GM13976 (cell line): ENCODE measurements around the gene PI16.
"Not testable (repeated sequence)": the region's sequence is repeated elsewhere in the genome, so short reads cannot be mapped to it uniquely, and the experiment has no call there.

ENCODE experiments used
- DNase-seq: peaks from one replicate; pipeline ENCODE4 v3.0.0; 2012; ENCODE audit warnings: low spot score
- CTCF ChIP-seq: IDR thresholded peaks from 2 replicates; pipeline ENCODE4 v1.5.1; 2012; ENCODE audit warnings: borderline replicate concordance, mild to moderate bottlenecking; ENCODE audit not compliant: insufficient read depth; ENCODE audit errors: extremely low read depth, missing control alignments, control extremely low read depth
- in situ Hi-C: fragments of 300-500 bp; cut with MboI; formaldehyde crosslinking; loops from one replicate; pipeline ENCODE4 v1.12.0; 2022; ENCODE audit warnings: low sequenced_read_pairs, mixed read lengths, inconsistent platforms; ENCODE audit not compliant: unreplicated experiment

PI16 gene

GRCh38 chr6:36985417-36985807, 30.9 kb downstream of the PI16 start:
- DNase-seq, result no peak
- in situ Hi-C loops, result no loop called here

GRCh38 chr6:36985808-36986703, 31.5 kb downstream of the PI16 start, which contains the start of gene MTCH1:
TSS of gene MTCH1 (minus strand) at chr6:36986196. CDS start at chr6:36986173, 23 bp downstream.
- peak; percentile 98 for DNase-seq
- in situ Hi-C loops, result no loop called here
- no peak for TF ChIP-seq CTCF

More at GRCh38 chr6:36985417-36985807, 30.9 kb downstream of the PI16 start:
- TF ChIP-seq CTCF, result no peak

DNA sequence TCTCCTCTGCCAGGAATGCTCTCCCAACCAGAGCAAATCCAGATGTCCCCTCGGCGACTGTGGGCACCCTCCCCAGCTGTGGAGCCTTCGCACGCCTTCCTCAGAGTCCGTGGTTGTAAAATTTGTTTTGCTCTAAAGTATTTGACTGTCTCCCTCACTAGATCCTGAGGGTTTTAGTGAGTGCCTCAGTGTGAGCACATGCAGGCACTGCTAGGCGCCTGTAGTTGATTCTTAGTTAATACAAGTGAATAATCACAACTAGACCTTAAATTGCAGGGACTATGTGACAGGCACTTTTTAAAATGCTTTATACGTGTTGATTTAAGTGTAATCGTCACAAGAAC, 32.1 kb downstream of the PI16 start:
- in situ Hi-C loops, result no loop called here
- TF ChIP-seq CTCF, result no peak
- DNase-seq, result no peak

GRCh38 chr6:36989264-36989663, 34.7 kb downstream of the PI16 start:
- in situ Hi-C loops, result no loop called here
- no peak for DNase-seq
- no peak for TF ChIP-seq CTCF

GRCh38 chr6:36990401-36990800, 35.9 kb downstream of the PI16 start:
- in situ Hi-C loops, DNase-seq: not testable (repeated sequence)

DNA sequence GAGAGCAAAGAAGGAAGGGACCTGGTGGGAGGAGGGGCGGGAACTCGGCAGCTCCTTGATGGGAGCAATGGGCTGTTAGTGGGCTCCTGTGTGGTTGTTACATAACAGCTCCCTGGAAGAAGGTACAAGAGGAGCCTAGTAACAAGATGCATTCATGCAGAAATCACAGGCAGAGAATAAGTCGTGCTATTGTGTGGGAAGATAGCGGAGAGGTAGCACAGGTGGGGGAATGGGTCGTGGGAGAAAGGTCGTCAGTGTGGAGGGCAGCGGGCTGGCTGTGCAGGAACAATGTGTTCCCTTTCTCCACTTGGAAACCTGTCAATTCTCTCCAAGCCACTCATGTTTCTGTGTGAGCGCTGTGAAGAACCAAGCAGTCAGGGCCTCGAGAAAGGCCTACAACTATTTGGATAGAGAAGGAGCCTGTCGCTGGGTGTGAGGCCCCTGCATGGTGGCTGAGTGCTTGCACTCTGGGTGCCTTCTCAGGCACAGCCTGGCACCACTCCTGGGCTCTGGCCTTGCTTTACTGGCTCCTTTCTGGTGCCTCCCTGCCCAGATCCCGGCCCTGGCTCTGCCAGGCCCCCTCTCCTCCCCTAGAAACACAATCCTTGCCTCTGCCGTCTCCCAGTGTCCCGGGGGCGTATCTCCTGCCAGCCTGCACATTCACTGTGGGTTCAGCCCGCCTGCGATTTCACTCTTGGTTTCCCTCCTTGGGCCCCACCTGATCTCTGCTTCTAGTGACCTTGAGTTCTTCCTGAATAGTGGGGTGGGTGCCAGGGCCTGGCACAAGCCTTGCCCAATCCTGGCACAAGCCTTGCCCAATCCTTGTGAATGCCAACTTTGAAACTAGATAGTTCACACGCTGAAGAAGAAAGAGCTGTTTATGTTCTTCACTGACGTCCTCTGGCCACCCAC, 43.5 kb downstream of the PI16 start:
- in situ Hi-C loops, result no loop called here
- TF ChIP-seq CTCF, result no peak
- no peak for DNase-seq

- DNase-seq, result no peak
- in situ Hi-C loops, result no loop called here
- no peak for TF ChIP-seq CTCF
Observed at GRCh38 chr6:36998723-36999038, 44.1 kb downstream of the PI16 start.
